GM18951 (cell line): ENCODE results near the gene ZNF438.

ENCODE experiments used
- POLR2A ChIP-seq: IDR thresholded peaks from 4 replicates; pipeline ENCODE4 v1.6.1; 2011; ENCODE audit warnings: mild to moderate bottlenecking; ENCODE audit not compliant: insufficient read length, insufficient read depth; ENCODE audit errors: extremely low read depth
- in situ Hi-C: fragments of 300-500 bp; cut with MboI; formaldehyde crosslinking; loops from one replicate; pipeline ENCODE4 v1.12.0; 2022; ENCODE audit warnings: low sequenced_read_pairs, mixed read lengths, inconsistent platforms; ENCODE audit not compliant: unreplicated experiment

The ZNF438 gene

GRCh38 chr10:30828164-30828563, 203.5 kb downstream of the ZNF438 start:
- TF ChIP-seq POLR2A: no peak
- in situ Hi-C loops: no loop called here

- in situ Hi-C loops: no loop called here
- TF ChIP-seq POLR2A: no peak
These were observed 204.0 kb downstream of the ZNF438 start for GRCh38 chr10:30827531-30828120.

- TF ChIP-seq POLR2A: no peak
- in situ Hi-C loops: no loop called here
These were observed 205.0 kb downstream of the ZNF438 start for GRCh38 chr10:30826679-30827078.

- TF ChIP-seq POLR2A: no peak
- in situ Hi-C loops: no loop called here
These were observed 206.2 kb downstream of the ZNF438 start for GRCh38 chr10:30825495-30825894.

DNA sequence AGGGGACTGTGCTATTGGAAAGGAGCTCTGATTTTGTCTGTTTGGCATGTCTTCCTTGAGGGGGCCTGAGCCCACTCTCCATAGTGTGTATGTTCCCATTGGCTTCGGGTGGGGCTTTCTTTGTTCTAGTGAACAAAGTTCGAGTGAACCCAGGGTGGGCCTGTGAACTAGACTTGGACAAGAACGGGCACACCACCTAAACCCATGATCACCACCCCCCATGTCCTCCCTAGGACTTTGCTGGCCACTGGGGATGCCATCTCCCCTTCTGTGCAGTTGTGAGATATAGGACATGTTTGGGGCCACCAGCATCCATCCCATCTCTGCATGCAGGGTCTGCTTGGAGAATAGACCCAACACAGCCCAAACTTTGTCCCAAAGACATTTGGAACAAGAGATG, 206.6 kb downstream of the ZNF438 start:
- in situ Hi-C loops: no loop called here
- no peak for TF ChIP-seq POLR2A

DNA sequence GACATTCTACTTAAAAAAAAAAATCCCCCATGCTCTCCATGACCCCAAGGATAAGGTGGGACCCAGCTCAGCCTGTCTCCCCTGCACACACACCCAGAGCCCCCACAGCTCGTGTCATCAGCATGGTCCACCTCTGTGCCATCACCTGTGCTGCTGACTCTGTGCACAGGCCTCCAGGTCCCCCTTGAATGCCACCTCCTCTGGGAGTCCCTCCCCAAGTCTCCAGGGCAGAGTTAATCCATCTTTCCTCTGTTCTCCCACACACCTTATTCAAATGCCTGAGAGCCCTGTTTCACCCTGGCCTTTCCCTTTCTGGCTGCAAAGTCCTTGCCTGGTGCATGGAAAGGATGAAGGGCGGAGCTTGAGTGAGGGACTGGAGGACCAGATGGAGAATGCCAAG, 208.0 kb downstream of the ZNF438 start:
- no peak for TF ChIP-seq POLR2A

DNA sequence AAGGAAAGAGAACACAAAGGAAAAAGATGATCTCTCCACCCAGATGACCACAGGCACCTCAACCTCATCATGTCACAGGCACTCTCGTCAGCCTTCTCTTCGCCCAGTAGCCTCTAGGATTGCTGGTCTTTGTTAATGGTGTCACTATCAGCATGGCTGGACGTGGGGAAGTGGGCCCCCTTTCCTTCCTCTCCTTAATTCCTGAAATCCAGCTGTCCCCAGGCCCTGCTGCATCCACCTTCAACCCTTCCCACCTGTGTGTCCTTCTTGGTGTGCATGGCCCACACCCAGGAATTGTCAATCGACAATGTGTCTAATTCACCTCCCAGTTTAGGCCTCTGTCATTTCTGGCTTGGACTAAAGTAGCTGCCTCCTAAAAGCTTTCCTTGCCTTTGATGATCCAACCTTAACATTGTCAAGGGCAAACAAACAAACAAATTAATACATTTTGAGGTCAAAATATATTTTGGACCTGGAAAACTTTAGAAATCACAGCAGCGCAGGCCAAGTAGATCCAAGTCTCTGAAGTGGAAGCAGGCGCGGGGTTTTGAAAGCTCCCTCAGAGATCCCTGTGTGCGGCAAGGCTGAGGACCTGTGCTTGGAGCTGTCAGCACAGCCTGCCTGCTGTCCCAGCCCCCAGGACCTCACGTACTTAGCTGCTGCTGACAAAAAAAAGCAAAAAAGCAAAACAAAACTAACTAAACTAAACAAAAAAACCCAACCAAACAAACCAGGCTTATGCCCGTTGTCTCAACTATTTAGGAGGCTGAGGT, 208.8 kb downstream of the ZNF438 start:
- in situ Hi-C loops: no loop called here
- no peak for TF ChIP-seq POLR2A

More for the DNA sequence above, 208.0 kb downstream of the ZNF438 start:
- in situ Hi-C loops: no loop called here

- in situ Hi-C loops: no loop called here
- no peak for TF ChIP-seq POLR2A
These were observed 209.5 kb downstream of the ZNF438 start for GRCh38 chr10:30821994-30822692.

GRCh38 chr10:30821261-30821993, 210.2 kb downstream of the ZNF438 start:
- TF ChIP-seq POLR2A: no peak
- in situ Hi-C loops: no loop called here

GRCh38 chr10:30820261-30820991, 211.2 kb downstream of the ZNF438 start:
- no peak for TF ChIP-seq POLR2A
- in situ Hi-C loops: no loop called here

DNA sequence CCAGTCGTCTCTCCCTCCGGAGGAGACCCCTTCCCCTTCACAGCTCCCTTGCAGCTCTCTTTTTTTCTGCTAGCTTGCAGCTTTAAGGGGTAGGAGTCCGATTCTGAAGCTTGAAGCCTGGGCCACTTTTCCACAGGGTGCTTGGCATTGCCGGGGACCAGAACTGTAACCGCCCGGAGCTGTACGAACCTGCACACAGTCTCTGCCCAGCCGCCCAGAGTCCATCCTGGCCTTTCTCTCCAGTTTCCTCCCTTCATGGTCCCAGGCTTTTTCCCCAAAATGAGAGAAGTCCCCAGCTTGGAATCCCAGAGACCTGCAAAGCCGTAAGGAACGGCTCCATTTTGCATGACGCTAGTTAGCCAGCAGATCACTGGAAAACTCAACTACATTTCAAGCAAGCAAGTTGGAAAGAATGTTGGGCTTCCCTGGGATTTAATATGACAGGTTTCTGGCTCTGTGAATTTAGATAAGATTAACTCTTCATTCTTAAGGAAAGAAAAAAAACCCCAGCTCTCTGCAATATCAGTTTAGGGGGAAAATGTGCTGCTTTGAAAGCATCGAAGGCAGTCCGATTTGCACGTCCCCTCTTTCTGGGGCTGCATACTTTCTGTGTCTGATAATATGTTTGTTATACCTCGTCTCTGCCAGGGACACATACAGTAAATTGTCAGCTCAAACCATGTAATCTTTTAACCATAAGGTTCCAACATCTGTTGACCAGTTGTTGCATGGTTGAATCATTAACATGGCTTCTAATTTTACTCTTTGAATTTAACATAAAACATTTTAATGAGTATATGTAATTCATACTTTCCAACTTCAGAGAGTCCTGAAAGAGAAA, 212.1 kb downstream of the ZNF438 start:
- no peak for TF ChIP-seq POLR2A
- in situ Hi-C loops: no loop called here

- in situ Hi-C loops: no loop called here
- TF ChIP-seq POLR2A: no peak
These were observed 212.8 kb downstream of the ZNF438 start for GRCh38 chr10:30818854-30819253.
